GM21390 (cell line): ENCODE data around the gene SLX9.
"Not testable (repeated sequence)": the region's sequence is repeated elsewhere in the genome, so short reads cannot be mapped to it uniquely, and the experiment has no call there.

ENCODE experiments used
- ATAC-seq: cut with Tn5 transposase; IDR thresholded peaks from one replicate; pipeline ENCODE4 v1.9.1; 2021; ENCODE audit not compliant: unreplicated experiment

SLX9 gene

DNA sequence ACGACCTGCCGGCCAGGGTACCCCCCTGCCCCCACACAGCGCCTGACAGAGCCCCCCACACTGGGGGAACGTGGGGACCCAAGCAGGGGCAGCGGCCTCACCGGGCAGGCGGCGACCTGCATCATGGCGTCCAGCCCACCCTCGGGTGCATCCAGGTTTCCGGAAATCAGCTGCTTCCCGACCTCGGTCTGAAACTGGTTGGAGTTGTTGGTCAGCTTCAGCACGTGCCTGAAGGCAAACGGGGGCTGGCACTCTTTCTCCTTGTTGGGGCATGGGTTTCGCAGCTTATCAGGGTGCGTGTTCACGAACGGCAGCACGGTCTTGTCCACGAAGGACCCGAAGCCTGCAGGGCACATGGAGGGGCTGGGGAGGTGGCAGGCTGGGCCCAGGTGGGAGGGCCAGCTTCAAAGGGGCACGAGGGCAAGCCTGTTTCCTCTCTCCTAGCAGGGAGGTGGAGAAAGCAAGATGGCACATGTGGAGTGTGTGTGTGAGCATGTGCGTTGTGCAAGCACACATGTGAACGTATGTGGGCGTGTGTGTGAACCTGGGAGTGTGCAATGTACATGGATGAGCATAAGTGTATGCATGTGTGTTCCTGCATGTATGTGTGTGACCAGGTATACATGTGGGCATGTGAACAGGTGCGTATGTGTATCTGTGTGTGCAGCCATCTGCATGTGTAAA, 38.3 kb upstream of the SLX9 start:
- ATAC-seq: no peak

- ATAC-seq: no peak
Measured at GRCh38 chr21:44902268-44903049, 37.4 kb upstream of the SLX9 start.

DNA sequence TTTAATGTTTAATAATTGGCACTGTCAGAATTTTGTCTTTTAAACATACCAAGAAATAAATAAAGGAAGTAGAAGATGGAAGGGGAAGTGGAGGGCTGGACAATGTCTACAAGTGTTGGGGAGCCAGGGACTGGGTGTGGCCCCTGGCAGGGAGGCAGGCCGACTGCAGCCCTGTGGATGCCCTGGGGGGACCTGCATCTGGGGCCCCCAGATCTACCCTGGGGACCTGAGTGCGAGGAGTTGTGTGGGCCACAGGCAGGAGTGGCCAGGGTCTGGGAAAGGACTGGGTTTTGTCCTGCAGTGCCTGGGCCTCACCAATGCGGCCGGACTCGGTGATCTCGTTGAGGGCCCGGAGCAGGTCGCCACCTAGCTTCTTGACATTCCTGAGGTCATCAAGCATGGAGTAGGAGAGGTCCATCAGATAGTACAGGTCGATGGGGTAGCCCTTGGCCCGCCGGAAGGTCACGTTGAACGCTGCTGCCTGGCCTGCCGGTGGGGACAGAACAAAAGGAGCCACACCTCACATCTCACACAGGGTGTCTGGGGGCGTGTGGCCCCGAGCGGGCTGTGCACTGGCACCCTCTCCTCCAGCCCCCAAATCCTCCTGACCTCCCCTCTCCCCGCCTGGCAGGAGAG, 36.7 kb upstream of the SLX9 start:
- no peak for ATAC-seq

DNA sequence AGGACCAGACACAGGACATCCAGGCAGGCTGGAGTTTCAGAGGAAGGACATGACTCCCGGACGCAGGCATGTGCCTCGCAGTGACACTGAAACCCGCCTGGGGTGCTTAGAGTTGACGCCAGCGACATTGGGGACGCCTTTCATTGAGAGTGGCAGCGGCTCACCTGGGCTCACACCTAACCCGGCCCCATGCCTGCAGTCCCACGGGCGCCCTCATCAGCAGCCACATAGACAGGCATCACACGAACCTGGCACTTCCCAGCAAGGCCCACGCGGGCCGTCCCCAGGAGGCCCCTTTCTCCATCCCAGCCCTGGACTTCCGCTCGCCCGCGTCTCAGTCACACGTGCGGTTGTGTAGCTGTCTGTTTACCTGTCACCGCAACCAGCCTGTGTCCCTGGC, 36.1 kb upstream of the SLX9 start:
- no peak for ATAC-seq

GRCh38 chr21:44904141-44904923, 35.5 kb upstream of the SLX9 start:
- ATAC-seq: no peak

DNA sequence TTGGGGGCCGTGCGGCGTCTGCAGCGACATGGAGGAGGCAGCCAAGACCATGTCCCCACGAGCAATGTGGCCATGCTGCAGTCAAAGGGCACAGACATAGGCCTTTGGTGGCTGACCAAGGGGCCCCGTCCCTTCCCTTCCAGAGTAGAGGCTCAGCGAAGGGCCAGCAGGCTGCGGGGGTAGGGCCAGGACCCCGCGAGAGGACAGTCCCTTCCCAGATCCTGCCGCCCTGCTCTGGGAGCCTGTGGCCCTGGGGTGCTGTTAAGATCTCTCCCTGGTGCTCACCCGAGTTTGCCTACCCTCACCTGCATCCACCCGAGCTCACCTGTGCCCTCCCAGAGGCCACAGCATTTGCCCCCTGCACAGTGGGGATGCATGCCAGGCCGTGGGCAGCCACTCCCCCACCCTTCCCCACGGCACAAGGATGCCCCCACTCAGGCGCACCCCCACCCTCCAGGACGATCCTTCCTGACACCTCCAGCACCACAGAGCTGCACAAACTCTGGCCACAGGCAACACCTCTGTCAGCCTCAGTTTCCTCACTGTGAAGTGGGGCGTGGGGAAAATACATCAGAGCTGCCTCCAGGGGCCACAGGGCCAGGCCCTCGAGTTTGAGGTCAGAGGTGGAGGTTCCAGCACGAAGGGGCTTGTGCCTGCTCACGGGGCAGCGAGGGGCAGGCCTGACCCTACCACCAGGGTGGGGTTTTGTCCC, 34.7 kb upstream of the SLX9 start:
- ATAC-seq: no peak

- ATAC-seq: no peak
Measured at GRCh38 chr21:44905728-44906090, 34.1 kb upstream of the SLX9 start.

GRCh38 chr21:44907225-44907965, 32.4 kb upstream of the SLX9 start:
- no peak for ATAC-seq

DNA sequence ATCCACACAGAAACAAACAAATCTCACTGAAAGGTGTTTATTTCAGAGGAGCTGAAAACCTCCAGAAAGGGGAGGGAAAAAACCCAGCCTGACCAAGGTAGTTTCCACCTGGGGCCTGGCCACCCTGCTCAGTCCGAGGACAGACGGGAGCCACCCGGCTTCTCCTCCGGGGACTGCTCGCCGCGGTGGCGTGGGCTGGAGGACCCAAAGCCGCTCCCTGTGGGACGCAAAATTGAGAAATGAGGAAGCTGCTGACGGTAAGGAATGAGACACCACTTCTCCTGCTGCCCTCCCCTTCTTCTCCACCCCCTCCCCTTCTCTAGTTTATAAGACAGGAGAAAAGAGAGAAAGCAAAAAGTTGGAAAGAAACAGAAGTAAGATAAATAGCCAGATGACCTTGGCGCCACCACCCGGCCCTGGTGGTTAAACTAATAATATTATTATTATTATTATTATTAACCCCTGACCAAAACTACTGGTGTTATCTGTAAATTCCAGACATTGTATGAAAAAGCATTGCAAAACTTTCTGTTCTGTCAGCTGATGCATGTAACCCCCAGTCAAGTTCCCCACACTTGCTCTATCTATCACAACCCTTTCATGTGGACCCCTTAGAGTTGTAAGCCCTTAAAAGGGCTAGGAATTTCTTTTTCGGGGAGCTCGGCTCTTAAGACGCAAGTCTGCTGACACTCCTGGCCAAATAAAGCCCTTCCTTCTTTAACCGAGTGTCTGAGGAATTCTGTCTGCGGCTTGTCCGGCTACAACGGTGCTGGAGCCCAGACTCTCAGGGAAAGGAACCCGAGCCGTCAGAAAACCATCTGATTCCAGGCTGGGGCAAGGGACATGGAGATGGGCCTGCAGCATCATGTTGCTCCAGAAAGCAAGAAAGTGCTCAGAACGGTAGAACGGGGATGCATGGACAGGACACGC, 31.6 kb upstream of the SLX9 start:
- ATAC-seq: no peak

- ATAC-seq: no peak
Measured at GRCh38 chr21:44908908-44909307, 30.9 kb upstream of the SLX9 start.

GRCh38 chr21:44909719-44910118, 30.1 kb upstream of the SLX9 start:
- ATAC-seq: no peak

GRCh38 chr21:44910229-44911067, 29.4 kb upstream of the SLX9 start:
- ATAC-seq: no peak

DNA sequence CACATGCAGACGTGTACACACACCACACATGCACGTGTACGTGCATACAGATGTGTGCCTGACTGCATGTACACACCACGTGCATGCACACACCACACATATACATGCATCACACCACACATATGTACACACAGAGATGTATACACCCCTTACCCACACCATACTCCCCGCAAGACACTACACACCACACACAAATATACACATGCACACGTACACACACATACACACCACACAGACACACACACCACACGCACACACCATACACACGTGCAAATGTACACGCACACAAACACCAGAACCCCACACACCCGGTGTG, 28.8 kb upstream of the SLX9 start:
- no peak for ATAC-seq

- ATAC-seq: no peak
Measured at GRCh38 chr21:44911384-44912157, 28.3 kb upstream of the SLX9 start.

DNA sequence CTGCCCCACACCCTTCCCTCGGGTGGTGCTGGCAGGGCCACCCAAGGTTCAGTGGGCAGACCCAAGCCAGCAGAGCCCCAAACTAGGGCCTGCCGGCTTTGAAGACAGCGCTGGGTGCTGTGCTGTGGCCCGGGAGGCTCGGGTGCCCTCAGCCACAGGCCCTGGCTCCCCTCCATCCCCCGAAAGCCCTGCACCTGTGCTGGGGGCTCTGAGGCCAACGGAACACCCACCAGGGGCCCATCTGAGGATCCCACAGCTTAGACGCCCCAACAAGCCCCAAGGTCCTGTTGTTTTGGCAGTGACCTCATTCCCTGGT, 27.7 kb upstream of the SLX9 start:
- ATAC-seq: no peak

DNA sequence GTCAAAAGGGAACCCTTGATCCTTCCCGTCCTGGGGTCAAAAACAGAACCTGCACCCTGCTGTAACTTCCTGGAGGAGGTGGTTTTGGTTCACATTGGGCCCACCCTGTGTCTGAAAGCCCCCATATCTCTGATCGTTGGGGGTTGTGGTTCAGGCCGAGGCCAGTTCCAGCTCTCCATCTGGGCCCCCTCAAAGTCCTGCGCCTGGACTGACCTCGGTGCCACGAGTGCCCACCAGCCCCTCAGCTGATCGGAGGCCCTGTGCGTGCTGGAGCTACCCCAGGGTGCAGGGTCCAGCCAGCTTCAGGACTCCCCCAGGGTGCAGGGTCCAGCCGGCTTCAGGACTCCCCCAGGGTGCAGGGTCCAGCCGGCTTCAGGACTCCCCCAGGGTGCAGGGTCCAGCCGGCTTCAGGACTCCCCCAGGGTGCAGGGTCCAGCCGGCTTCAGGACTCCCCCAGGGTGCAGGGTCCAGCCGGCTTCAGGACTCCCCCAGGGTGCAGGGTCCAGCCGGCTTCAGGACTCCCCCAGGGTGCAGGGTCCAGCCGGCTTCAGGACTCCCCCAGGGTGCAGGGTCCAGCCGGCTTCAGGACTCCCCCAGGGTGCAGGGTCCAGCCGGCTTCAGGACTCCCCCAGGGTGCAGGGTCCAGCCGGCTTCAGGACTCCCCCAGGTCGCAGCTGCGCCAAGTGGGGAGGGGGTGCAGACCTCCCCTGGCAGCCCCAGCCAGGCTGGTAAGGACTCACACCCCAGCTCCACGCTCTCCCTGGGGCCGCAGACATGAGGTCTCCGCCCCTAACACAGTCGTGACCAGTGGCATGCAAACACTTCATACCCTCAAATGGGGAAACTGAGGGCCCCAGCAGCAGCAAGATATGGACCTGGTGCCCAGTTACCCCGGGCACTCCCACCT, 27.1 kb upstream of the SLX9 start:
- not testable (repeated sequence) for ATAC-seq
